ENCODE data around the gene RTEL1.

DNA sequence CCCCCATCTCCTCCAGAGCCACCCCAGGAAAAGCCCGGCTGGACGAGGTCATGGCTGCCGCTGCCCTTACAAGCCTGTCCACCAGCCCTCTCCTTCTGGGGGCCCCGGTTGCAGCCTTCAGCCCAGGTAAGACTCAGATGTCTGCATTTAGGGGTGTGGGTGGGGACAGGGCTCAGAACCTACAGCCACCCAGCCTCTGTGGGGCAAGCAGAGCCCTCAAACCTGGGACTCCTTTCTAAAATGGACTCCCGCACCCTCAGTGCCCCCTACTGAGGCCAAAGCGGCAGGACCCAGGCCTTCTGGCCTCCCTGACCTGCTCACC lies 83.2 kb downstream of the RTEL1 start:
- TF ChIP-seq, protein P1, sequence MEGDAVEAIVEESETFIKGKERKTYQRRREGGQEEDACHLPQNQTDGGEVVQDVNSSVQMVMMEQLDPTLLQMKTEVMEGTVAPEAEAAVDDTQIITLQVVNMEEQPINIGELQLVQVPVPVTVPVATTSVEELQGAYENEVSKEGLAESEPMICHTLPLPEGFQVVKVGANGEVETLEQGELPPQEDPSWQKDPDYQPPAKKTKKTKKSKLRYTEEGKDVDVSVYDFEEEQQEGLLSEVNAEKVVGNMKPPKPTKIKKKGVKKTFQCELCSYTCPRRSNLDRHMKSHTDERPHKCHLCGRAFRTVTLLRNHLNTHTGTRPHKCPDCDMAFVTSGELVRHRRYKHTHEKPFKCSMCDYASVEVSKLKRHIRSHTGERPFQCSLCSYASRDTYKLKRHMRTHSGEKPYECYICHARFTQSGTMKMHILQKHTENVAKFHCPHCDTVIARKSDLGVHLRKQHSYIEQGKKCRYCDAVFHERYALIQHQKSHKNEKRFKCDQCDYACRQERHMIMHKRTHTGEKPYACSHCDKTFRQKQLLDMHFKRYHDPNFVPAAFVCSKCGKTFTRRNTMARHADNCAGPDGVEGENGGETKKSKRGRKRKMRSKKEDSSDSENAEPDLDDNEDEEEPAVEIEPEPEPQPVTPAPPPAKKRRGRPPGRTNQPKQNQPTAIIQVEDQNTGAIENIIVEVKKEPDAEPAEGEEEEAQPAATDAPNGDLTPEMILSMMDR (IDR thresholded peaks at IDR 0.05) = no peak
- TF ChIP-seq POLR2AphosphoS5 (IDR thresholded peaks at IDR 0.05) (no peak), POLR2A (IDR thresholded peaks at IDR 0.05) (no peak)
